Stomach (tissue), 9 donors: ENCODE measurements around the gene C3orf20. TPM values are rescaled to one million over a fixed set of nuclear protein-coding genes. Genes with fewer than 3 reads are reported as not detected.
A peak's percentile ranks its signal among the peaks of the same experiment; 100 is the strongest.

Experiments
- DNase-seq, 2 donors: peaks; one replicate each; pipeline versions ENCODE4 v3.0.0 to v3.0.0-alpha.2; 2013 to 2019
- H3K27ac ChIP-seq, 5 donors: fragments of 200-600 bp in 4 of 5; sonication (generic) in 4 of 5; one replicate each; pipeline ENCODE4 v1.5.1; 2013 to 2019; ENCODE audit warnings: mild to moderate bottlenecking in 1 of 5, moderate library complexity in 1 of 5
- H3K27me3 ChIP-seq, 3 donors: fragments of 200-600 bp; sonication (generic); one replicate each; pipeline ENCODE4 v1.5.1; 2017 to 2019; ENCODE audit warnings: mixed run types in 1 of 3
- H3K36me3 ChIP-seq, 4 donors: fragments of 200-600 bp; sonication (generic); 1 replicate in 3 of 4; 2 replicates in 1 of 4; pipeline ENCODE4 v1.5.1; 2016 to 2019
- H3K4me1 ChIP-seq, 4 donors: fragments of 200-600 bp; sonication (generic); one replicate each; pipeline ENCODE4 v1.5.1; 2016 to 2019
- H3K4me3 ChIP-seq, 4 donors: fragments of 200-600 bp; sonication (generic) in 3 of 4; one replicate each; pipeline ENCODE4 v1.5.1; 2016 to 2019; ENCODE audit warnings: mild to moderate bottlenecking in 1 of 4
- H3K9me3 ChIP-seq, 4 donors: fragments of 200-600 bp; sonication (generic); one replicate each; pipeline ENCODE4 v1.5.1; 2016 to 2019
- CTCF ChIP-seq, 7 experiments: fragments of 450-650 bp in 4 of 7; fragments of 200-600 bp in 3 of 7; sonication (generic) in 3 of 7; IDR thresholded peaks; one replicate each; pipeline ENCODE4 v1.5.1; 2016 to 2019; ENCODE audit warnings: antibody characterized with exemption in 7 of 7, control low read depth in 2 of 7, mild to moderate bottlenecking in 1 of 7
- EP300 ChIP-seq: sonication (generic); formaldehyde crosslinking; IDR thresholded peaks from one replicate; pipeline ENCODE4 v1.6.1; 2017; ENCODE audit warnings: antibody characterized with exemption
- POLR2A ChIP-seq, 4 donors: fragments of 450-650 bp; IDR thresholded peaks; one replicate each; pipeline ENCODE4 v1.6.1; 2016; ENCODE audit warnings: antibody characterized with exemption in 4 of 4, control low read depth in 2 of 4, mild to moderate bottlenecking in 1 of 4, moderate library complexity in 1 of 4
- POLR2AphosphoS5 ChIP-seq, 3 donors: sonication (generic); formaldehyde crosslinking; IDR thresholded peaks; one replicate each; pipeline ENCODE4 v1.6.1; 2016; ENCODE audit warnings: antibody characterized with exemption in 3 of 3
- WGBS, 5 donors: extraction: QIAGEN DNeasy Blood & Tissue Kit in 3 of 5; methylation state at CpG; one replicate each; pipeline versions ENCODE4 v1.1.5 to v1.1.7; 2013 to 2018; 5-methylcytosine and 5-hydroxymethylcytosine counted together
- intact Hi-C: fragments of 100-400 bp; cut with DNase I; formaldehyde crosslinking; loops from one replicate; pipeline ENCODE4 v1.15.1; 2023; ENCODE audit warnings: low total_unique reads
- polyA plus RNA-seq, 3 donors: library from polyadenylated mRNA; stranded (reverse); fragments of 200-250 nt; gene quantifications; one replicate each; pipeline ENCODE4 v1.2.3, GENCODE V29; 2013
- total RNA-seq, 5 donors: library from RNA; depleted of rRNA; stranded (reverse); fragments of >200 nt; gene quantifications; one replicate each; pipeline versions ENCODE4 v1.1.0 to v1.2.3, GENCODE V29; 2014 to 2016
- donor health status: healthy with polysubstance abuse.
- donor health status: Bipolar disorder and iron deficiency.
- donor health status: healthy.

The C3orf20 gene
- total and polyA plus RNA-seq, 8 donors: 0.37 TPM; not detected in 7

DNA sequence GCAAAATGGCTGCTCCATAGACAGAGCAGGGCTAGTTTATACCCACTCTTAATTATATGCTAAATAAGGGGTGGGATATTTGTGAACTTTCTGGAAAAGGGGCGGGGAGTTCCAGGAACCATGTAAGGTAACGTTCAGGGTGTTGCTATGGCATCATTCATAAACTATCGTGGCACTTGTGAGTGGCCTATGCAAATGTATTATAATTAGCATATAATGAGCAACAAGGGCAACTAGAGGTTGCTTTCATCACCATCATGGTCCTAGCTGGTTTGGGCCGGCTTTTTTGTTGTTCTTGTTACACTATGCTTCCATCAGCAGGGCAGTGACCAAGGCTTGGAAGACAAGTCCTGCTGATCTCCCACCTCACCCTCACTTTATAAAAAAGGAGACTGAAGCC lies 100.6 kb downstream of the C3orf20 start:
- Histone ChIP-seq H3K4me1 (no peaks in the 10 kb centered on the region), H3K4me3 (no peak overlapping the region), H3K27me3 (no peaks in the 10 kb centered on the region), H3K9me3 (peaks cover 0 to 13% (median 6%) of the 10 kb centered on the region in 4 donors), H3K36me3 (no peaks in the 10 kb centered on the region), H3K27ac (no peak overlapping the region)
- peak in 1 of 2 donors; percentile 5 for DNase-seq
- intact Hi-C loops: no loop called here
- TF ChIP-seq CTCF (IDR thresholded peaks at IDR 0.05): no peak
- no peak for TF ChIP-seq POLR2AphosphoS5 (IDR thresholded peaks at IDR 0.05)
- WGBS, 5 donors: 72 to 93% (median 84%) methylated on average over 4 of the region's 4 CpGs

- Histone ChIP-seq H3K4me3 (no peak overlapping the region), H3K27ac (no peak overlapping the region), H3K4me1 (peaks cover 0 to 3% (median 0%) of the 10 kb centered on the region in 4 donors), H3K27me3 (peaks cover 0 to 7% (median 0%) of the 10 kb centered on the region in 3 donors), H3K36me3 (no peaks in the 10 kb centered on the region), H3K9me3 (peaks cover 0 to 13% (median 6%) of the 10 kb centered on the region in 4 donors)
- WGBS, 5 donors: 91 to 96% (median 95%) methylated on average over 2 of the region's 2 CpGs
- intact Hi-C loops: no loop called here
- no peak for DNase-seq
- no peak for TF ChIP-seq CTCF (IDR thresholded peaks at IDR 0.05)
- TF ChIP-seq POLR2AphosphoS5 (IDR thresholded peaks at IDR 0.05): no peak
- no peak for TF ChIP-seq EP300
- TF ChIP-seq POLR2A (IDR thresholded peaks at IDR 0.05): no peak
Observed at GRCh38 chr3:14779069-14779685, 104.2 kb downstream of the C3orf20 start.

- intact Hi-C loops: no loop called here
- H3K36me3 ChIP-seq: no peaks in the 10 kb centered on the region
Observed at GRCh38 chr3:14780927-14781507, 106.1 kb downstream of the C3orf20 start.

DNA sequence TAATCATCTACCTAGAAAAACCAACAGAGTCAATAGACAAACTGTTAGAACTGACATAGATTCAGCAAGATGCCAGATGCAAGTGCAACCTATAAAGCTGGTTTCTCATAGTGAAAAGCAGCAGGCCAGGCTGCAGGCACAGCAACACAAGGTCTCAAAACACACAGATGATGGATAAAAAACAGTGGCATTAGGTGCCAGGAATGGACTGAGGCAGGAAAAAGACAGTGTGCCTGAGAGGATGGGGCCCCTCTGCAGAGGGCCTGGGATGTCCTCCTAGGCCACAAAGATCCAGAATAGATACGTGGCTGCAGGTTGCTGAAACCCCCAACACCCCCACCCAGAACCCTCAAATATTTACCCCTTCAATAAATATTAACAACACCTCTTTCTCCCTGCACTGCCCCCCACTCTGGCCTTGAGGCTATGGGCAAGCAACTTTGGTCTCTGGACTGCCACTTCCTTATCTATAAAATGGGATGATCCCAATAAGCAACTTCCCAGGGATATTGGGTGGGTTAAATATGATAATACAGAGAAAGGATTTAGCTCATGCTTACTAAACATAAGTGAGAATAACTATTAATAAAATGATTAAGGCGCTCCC lies 108.6 kb downstream of the C3orf20 start:
- intact Hi-C loops: no loop called here
- WGBS, 5 donors: 68 to 88% (median 76%) methylated on average over 2 of the region's 2 CpGs
- TF ChIP-seq CTCF (IDR thresholded peaks at IDR 0.05) (no peak), POLR2AphosphoS5 (IDR thresholded peaks at IDR 0.05) (no peak), POLR2A (IDR thresholded peaks at IDR 0.05) (no peak), EP300 (no peak)
- H3K27me3 ChIP-seq: peaks cover 0 to 17% (median 0%) of the 10 kb centered on the region in 3 donors
- no peaks in the 10 kb centered on the region for H3K36me3 ChIP-seq
- no peak overlapping the region for H3K4me3 ChIP-seq
- no peak overlapping the region for H3K27ac ChIP-seq
- peaks cover 0 to 11% (median 4%) of the 10 kb centered on the region in 4 donors for H3K9me3 ChIP-seq
- DNase-seq: no peak
- peaks cover 0 to 3% (median 0%) of the 10 kb centered on the region in 4 donors for H3K4me1 ChIP-seq

More at GRCh38 chr3:14780927-14781507, 106.1 kb downstream of the C3orf20 start:
- H3K4me1 ChIP-seq: peaks cover 0 to 3% (median 0%) of the 10 kb centered on the region in 4 donors
- peaks cover 0 to 13% (median 0%) of the 10 kb centered on the region in 3 donors for H3K27me3 ChIP-seq
- no peak overlapping the region for H3K27ac ChIP-seq
- 33 to 42% (median 37%) methylated on average over 12 of the region's 12 CpGs for WGBS, 5 donors
- peak; percentile 69 to 84 for DNase-seq
- peaks cover 0 to 13% (median 6%) of the 10 kb centered on the region in 4 donors for H3K9me3 ChIP-seq
- TF ChIP-seq CTCF (IDR thresholded peaks at IDR 0.05): peak in 2 of 7 experiments; percentile 32 to 56
- TF ChIP-seq POLR2AphosphoS5 (IDR thresholded peaks at IDR 0.05): no peak
- no peak overlapping the region for H3K4me3 ChIP-seq
